ENCODE results near the gene PKP2. TPM values are rescaled to one million over a fixed set of nuclear protein-coding genes. Genes with fewer than 3 reads are reported as not detected.
"Not testable (repeated sequence)": the region's sequence is repeated elsewhere in the genome, so short reads cannot be mapped to it uniquely, and the experiment has no call there.

The PKP2 gene
- total RNA-seq, 2 experiments from 2014 or later = 0.21 to 0.36 TPM

DNA sequence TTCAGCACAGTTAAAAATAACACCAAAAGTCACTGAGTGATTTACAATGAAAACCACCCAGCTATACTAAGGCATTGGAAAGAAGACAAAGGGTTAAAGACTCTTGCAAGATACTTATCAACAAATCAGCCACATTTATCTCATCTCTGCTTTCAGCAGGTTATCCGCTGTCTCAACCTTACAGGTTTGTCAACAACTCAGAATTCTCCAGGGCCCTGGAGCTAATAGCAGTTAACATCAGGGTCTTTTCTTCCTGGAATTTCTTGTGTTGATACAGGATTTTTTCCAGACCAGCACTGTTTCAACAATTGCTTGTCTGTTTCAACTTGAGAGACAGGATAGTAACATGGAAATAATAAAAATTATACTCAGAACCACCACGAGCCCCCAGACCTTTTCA, 3.5 kb downstream of the PKP2 start:
- Mint-ChIP-seq H3K27me3 (peaks cover 41% of the 10 kb centered on the region), H3K4me1 (ENCODE audit: low read depth) (peaks cover 12% of the 10 kb centered on the region), H3K9me3 (no peaks in the 10 kb centered on the region), H3K36me3 (no peaks in the 10 kb centered on the region), H3K27ac (no peak overlapping the region), H3K4me3 (no peak overlapping the region)
- POLR2A ChIA-PET = no interaction called here
- intact Hi-C loops (cut with micrococcal nuclease) = no loop called here
- no peak for DNase-seq
- CTCF ChIA-PET = interaction anchor here (1.0 kb wide), 1 partner anchor 137 kb away, joined by 3 read pairs; the partner anchor contains the start of gene YARS2

DNA sequence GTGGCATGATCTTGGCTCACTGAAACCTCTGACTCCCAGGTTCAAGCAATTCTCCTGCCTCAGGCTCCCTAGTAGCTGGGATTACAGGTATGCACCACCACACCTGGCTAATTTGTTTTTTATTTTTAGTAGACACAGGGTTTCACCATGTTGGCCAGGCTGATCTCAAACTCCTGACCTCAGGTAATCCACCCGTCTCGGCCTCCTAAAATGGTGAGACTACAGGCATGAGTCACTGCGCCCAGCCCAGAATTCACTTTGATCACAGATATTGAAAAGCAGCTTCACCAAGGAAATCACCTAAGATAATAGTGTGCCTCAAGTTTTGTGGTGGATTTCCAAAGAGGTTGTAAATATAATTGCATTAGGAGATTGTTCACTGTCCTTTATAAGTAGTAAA, 4.2 kb downstream of the PKP2 start:
- H3K36me3 Mint-ChIP-seq; H3K9me3 Mint-ChIP-seq; H3K27ac Mint-ChIP-seq; POLR2A ChIA-PET; DNase-seq; H3K4me3 Mint-ChIP-seq; intact Hi-C loops (cut with micrococcal nuclease): not testable (repeated sequence)
- Mint-ChIP-seq H3K27me3 (peaks cover 35% of the 10 kb centered on the region), H3K4me1 (ENCODE audit: low read depth) (peaks cover 10% of the 10 kb centered on the region)
- CTCF ChIA-PET = interaction anchor here (1.0 kb wide), 1 partner anchor 137 kb away, joined by 3 read pairs; the partner anchor contains the start of gene YARS2

GRCh38 chr12:32891956-32892355, 4.6 kb downstream of the PKP2 start:
- peaks cover 6% of the 10 kb centered on the region for H3K4me1 Mint-ChIP-seq (ENCODE audit: low read depth)
- no peaks in the 10 kb centered on the region for H3K36me3 Mint-ChIP-seq
- H3K27me3 Mint-ChIP-seq = peaks cover 31% of the 10 kb centered on the region
- H3K27ac Mint-ChIP-seq = no peak overlapping the region
- no peak overlapping the region for H3K4me3 Mint-ChIP-seq
- intact Hi-C loops (cut with micrococcal nuclease) = no loop called here
- ChIA-PET CTCF (no interaction called here), POLR2A (no interaction called here)
- no peaks in the 10 kb centered on the region for H3K9me3 Mint-ChIP-seq
- no peak for DNase-seq

DNA sequence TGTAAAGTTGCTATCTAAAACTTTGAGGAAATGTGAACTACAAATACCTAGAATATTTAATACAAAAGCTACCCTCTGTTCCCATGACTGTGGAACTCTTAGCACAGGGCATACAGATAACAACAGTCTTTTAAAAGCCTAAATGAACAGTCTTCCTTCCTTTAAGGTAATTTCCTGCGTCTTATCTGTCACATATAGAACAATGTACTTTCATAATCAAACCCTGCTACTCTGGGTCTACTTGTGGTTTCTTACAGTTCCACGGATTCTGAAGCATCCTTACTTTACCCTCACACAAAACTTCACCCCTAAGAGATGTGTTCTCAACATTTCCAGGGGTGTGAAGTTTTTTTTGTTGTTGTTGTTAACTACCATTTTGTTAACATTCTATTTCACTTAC, 5.1 kb downstream of the PKP2 start:
- Mint-ChIP-seq H3K4me1 (ENCODE audit: low read depth) (peaks cover 6% of the 10 kb centered on the region), H3K36me3 (no peaks in the 10 kb centered on the region), H3K27me3 (peaks cover 31% of the 10 kb centered on the region), H3K9me3 (no peaks in the 10 kb centered on the region), H3K27ac (no peak overlapping the region), H3K4me3 (no peak overlapping the region)
- DNase-seq = no peak
- ChIA-PET CTCF (no interaction called here), POLR2A (no interaction called here)
- intact Hi-C loops (cut with micrococcal nuclease) = no loop called here

DNA sequence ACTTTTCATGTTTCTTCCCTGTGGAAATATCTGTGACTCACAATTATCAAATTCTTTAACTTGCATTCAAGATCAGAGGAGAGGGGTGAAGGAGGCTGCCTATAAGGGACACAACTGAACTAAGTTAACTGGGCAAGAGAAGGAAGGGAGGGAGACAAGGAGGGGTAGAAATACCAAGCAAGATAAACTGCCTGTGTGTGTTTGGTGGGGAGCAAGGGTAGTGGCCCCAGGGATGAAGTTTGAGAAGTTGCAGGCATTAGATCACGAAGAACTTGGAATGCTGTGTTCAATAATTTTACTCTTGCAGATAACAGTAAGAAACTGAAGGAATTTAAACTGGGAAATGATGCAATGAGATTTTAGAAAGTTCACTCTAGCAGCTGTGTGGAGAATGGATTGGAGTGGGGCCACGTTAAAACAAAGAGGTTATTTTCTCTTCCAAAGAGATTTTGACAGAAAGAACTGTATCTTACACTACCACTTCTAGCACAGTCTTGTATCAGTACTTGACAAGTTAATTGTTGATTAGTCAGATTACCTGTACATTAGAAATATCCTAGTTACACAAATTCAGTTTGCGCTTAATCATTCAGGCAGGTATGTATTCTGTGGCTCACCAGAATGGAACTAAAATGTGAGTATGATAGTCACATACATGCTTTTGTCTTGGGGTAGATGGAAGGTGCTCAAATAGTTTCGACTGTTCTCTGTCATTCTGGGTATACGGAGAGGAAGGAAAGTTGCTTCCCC, 7.4 kb downstream of the PKP2 start:
- Mint-ChIP-seq H3K4me1 (ENCODE audit: low read depth) (no peaks in the 10 kb centered on the region), H3K27me3 (peaks cover 13% of the 10 kb centered on the region), H3K36me3 (no peaks in the 10 kb centered on the region), H3K27ac (no peak overlapping the region), H3K9me3 (no peaks in the 10 kb centered on the region), H3K4me3 (no peak overlapping the region)
- intact Hi-C loops (cut with micrococcal nuclease) = no loop called here
- POLR2A ChIA-PET = no interaction called here
- DNase-seq = no peak
- CTCF ChIA-PET = no interaction called here

- no peaks in the 10 kb centered on the region for H3K36me3 Mint-ChIP-seq
- no peaks in the 10 kb centered on the region for H3K9me3 Mint-ChIP-seq
- H3K27me3 Mint-ChIP-seq = peaks cover 3% of the 10 kb centered on the region
- DNase-seq = no peak
- no peak overlapping the region for H3K27ac Mint-ChIP-seq
- intact Hi-C loops (cut with micrococcal nuclease) = no loop called here
- no peaks in the 10 kb centered on the region for H3K4me1 Mint-ChIP-seq (ENCODE audit: low read depth)
- CTCF ChIA-PET = no interaction called here
- POLR2A ChIA-PET = no interaction called here
- H3K4me3 Mint-ChIP-seq = no peak overlapping the region
Measured at GRCh38 chr12:32887058-32887457, 9.5 kb downstream of the PKP2 start.

DNA sequence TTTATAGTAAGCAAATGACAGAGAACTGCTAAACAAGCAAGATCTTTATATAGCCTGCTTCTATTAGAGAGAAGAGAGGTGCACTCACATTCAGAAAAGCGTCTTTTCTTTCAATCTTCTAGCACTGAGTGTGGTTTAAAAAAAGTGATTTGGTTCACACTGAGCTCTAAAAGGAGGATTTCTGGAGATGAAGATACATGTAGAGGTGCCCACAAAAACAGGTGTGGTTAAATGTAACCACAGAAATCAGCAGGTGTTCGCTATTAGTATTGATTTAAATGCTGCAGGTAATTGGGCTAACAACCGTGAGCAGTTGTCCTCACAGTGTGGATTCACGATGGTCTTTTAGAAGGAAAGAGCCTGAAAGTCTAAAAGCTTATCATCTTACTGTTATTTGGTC, 10.7 kb downstream of the PKP2 start:
- H3K27ac Mint-ChIP-seq = no peak overlapping the region
- no peak overlapping the region for H3K4me3 Mint-ChIP-seq
- DNase-seq = no peak
- CTCF ChIA-PET = no interaction called here
- H3K9me3 Mint-ChIP-seq = no peaks in the 10 kb centered on the region
- no peaks in the 10 kb centered on the region for H3K27me3 Mint-ChIP-seq
- H3K36me3 Mint-ChIP-seq = no peaks in the 10 kb centered on the region
- POLR2A ChIA-PET = no interaction called here
- H3K4me1 Mint-ChIP-seq (ENCODE audit: low read depth) = no peaks in the 10 kb centered on the region
- intact Hi-C loops (cut with micrococcal nuclease) = no loop called here

- no peaks in the 10 kb centered on the region for H3K27me3 Mint-ChIP-seq
- H3K36me3 Mint-ChIP-seq = no peaks in the 10 kb centered on the region
- H3K9me3 Mint-ChIP-seq = no peaks in the 10 kb centered on the region
- POLR2A ChIA-PET = no interaction called here
- H3K27ac Mint-ChIP-seq = no peak overlapping the region
- no peak overlapping the region for H3K4me3 Mint-ChIP-seq
- intact Hi-C loops (cut with micrococcal nuclease) = no loop called here
- CTCF ChIA-PET = no interaction called here
- no peaks in the 10 kb centered on the region for H3K4me1 Mint-ChIP-seq (ENCODE audit: low read depth)
- no peak for DNase-seq
Measured at GRCh38 chr12:32884962-32885361, 11.6 kb downstream of the PKP2 start.

- H3K9me3 Mint-ChIP-seq = no peaks in the 10 kb centered on the region
- no peak overlapping the region for H3K27ac Mint-ChIP-seq
- no peak for DNase-seq
- H3K4me1 Mint-ChIP-seq (ENCODE audit: low read depth) = no peaks in the 10 kb centered on the region
- ChIA-PET POLR2A (no interaction called here), CTCF (no interaction called here)
- H3K4me3 Mint-ChIP-seq = no peak overlapping the region
- no peaks in the 10 kb centered on the region for H3K36me3 Mint-ChIP-seq
- intact Hi-C loops (cut with micrococcal nuclease) = no loop called here
- no peaks in the 10 kb centered on the region for H3K27me3 Mint-ChIP-seq
Measured at GRCh38 chr12:32881702-32882101, 14.9 kb downstream of the PKP2 start.

- Mint-ChIP-seq H3K27ac (no peak overlapping the region), H3K4me1 (ENCODE audit: low read depth) (no peaks in the 10 kb centered on the region), H3K27me3 (no peaks in the 10 kb centered on the region), H3K9me3 (no peaks in the 10 kb centered on the region), H3K4me3 (no peak overlapping the region), H3K36me3 (no peaks in the 10 kb centered on the region)
- no peak for DNase-seq
- intact Hi-C loops (cut with micrococcal nuclease) = no loop called here
- POLR2A ChIA-PET = no interaction called here
- CTCF ChIA-PET = no interaction called here
Measured at GRCh38 chr12:32881107-32881506, 15.5 kb downstream of the PKP2 start.

DNA sequence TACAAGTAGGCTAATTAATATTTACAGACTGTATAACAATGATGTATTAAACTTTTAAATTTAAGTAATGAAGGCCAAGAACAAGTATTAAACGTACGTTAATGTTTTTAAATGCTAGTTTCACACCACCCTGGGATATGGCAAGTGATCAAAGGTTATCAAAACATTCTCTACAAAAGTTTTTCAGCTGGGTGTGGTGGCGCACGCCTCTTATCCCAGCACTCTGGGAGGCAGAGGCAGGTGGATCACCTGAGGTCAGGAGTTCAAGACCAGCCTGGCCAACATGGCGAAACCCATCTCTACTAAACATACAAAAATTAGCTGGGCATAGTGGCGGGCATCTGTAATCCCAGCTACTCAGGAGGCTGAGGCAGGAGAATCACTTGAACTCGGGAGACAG, 17.5 kb downstream of the PKP2 start:
- DNase-seq; CTCF ChIA-PET; H3K4me3 Mint-ChIP-seq; POLR2A ChIA-PET; H3K4me1 Mint-ChIP-seq (ENCODE audit: low read depth); H3K27ac Mint-ChIP-seq; H3K36me3 Mint-ChIP-seq; intact Hi-C loops (cut with micrococcal nuclease); H3K27me3 Mint-ChIP-seq; H3K9me3 Mint-ChIP-seq: not testable (repeated sequence)

DNA sequence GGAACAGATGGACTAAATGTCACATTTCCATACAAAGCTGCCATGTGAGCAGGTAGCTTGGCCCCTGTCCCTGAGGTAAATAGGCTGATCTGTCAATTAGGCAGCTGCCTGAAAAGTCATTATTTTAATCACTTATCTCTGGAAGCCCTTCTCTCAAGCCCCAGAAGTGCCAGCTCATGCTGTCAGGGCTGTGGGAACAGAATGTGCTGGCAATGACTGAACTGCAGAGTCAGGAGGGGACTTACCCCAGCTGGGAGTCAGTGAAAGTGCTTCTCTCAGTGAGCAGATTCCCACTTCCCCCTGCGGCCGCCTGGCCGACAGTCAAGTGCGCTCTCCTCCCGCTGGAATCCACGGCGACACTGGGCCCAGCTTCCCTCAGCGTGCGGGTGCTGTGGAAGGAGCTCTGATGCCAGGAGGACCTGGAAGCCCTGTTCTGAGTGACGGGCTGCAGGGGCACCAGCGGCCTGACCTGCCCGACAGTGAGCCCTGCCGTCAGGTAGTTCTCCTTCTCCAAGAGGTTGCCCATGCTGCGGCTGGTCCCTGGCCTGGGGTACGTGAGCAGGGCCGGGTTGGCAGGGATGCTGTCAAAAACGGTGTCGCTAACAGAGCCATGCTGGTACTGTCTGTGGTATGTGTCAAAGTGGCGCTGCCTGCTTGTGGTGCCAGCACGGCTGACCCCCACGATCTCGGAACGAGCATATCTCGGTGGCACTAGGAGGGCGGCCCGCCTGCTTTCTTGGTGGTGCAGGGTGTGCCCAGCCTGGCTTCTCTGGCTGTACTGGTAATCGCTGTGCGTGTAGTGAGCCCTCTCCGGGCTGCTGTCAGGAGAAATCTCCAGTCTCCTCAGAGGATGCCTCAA, 18.7 kb downstream of the PKP2 start:
- H3K4me3 Mint-ChIP-seq = no peak overlapping the region
- H3K9me3 Mint-ChIP-seq = no peaks in the 10 kb centered on the region
- no peak for DNase-seq
- H3K27me3 Mint-ChIP-seq = no peaks in the 10 kb centered on the region
- POLR2A ChIA-PET = no interaction called here
- no peaks in the 10 kb centered on the region for H3K36me3 Mint-ChIP-seq
- H3K27ac Mint-ChIP-seq = no peak overlapping the region
- no peaks in the 10 kb centered on the region for H3K4me1 Mint-ChIP-seq (ENCODE audit: low read depth)
- intact Hi-C loops (cut with micrococcal nuclease) = no loop called here
- CTCF ChIA-PET = no interaction called here

- POLR2A ChIA-PET = no interaction called here
- Mint-ChIP-seq H3K4me3 (no peak overlapping the region), H3K27me3 (peaks cover 2% of the 10 kb centered on the region), H3K4me1 (ENCODE audit: low read depth) (no peaks in the 10 kb centered on the region), H3K36me3 (no peaks in the 10 kb centered on the region), H3K27ac (no peak overlapping the region), H3K9me3 (no peaks in the 10 kb centered on the region)
- intact Hi-C loops (cut with micrococcal nuclease) = no loop called here
- CTCF ChIA-PET = no interaction called here
- no peak for DNase-seq
Measured at GRCh38 chr12:32876004-32876403, 20.6 kb downstream of the PKP2 start.

Data from activated CD4-positive, alpha-beta memory T cell treated with anti-CD3 and anti-CD28 coated beads for 36 hours (primary cell).